Measurements from ENCODE around the gene NCOR2.

Gene NCOR2

DNA sequence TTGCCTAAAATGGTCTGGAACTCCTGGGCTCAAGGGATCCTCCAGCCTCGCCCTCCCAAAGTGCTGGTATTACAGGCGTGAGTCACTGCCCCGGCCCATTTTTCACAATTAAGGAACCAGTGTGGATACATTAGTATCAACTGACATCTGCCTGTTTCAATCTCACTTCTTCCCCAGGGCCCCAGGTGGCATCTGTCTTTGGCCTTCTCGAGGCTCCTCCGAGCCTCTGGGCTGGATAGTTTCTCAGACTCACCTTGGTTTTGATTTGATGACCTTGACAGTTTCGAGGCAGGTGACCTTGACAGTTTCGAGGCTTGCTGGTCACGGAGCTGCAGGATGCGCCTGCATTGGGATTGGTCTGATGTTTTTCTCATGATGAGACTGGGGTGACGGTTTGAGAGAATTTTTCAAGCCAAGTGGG lies 41.0 kb upstream of the NCOR2 start:
- no peaks in the 10 kb centered on the region for H3K36me3 ChIP-seq (ENCODE audit: insufficient read depth, low read length)
- peaks cover 29% of the 10 kb centered on the region for H3K4me1 ChIP-seq (ENCODE audit: insufficient read depth, low read length)
- H3K4me3 ChIP-seq (ENCODE audit: low read depth in 1 of 2, low read length in 2 of 2), result no peak overlapping the region
- no peaks in the 10 kb centered on the region for H3K27me3 ChIP-seq (ENCODE audit: control insufficient read depth in 1 of 2, insufficient read depth in 2 of 2, low read length in 2 of 2)
- H3K27ac ChIP-seq (ENCODE audit: low read depth, low read length), result peak overlapping the region; percentile 31
- no peaks in the 10 kb centered on the region for H3K9me3 ChIP-seq (ENCODE audit: low read length)
- H3K9ac ChIP-seq (ENCODE audit: low read length), result no peak overlapping the region

DNA sequence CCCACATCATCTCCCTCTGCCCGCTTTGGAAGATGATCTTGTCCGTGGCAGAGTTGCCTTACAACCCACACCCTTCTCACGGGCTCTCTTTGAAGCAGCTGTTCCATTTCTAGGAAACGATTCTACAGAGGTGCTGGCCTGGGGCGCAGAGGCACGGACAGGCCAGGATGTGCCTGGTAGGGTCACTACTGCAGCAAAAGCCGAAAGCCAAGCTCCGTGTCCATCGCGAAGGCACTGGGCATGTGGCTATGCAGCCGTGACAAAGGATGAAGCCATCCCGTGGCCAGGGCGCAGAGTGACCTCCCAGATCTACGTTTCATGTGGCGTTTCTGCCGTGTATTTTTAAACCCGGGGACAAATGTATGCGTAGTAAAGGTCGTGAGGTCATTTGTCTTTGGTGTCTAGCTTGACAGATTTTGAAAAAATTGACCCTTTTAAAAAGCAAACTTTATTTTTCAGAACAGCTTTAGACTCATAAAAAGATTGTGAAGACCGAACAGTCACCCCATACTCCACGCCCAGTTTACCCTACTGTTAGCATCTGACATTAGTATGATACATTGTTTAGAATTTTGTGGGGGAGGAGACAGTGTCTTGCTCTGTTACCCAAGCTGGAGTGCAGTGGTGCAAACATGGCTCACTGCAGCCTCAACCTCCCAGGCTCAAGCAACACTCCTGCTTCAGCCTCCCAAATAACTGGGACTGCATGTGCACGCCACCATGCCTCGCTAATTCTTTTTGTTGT lies 40.4 kb upstream of the NCOR2 start:
- H3K9me3 ChIP-seq (ENCODE audit: low read length), result no peaks in the 10 kb centered on the region
- no peaks in the 10 kb centered on the region for H3K36me3 ChIP-seq (ENCODE audit: insufficient read depth, low read length)
- H3K4me3 ChIP-seq (ENCODE audit: low read depth in 1 of 2, low read length in 2 of 2), result no peak overlapping the region
- peaks cover 32% of the 10 kb centered on the region for H3K4me1 ChIP-seq (ENCODE audit: insufficient read depth, low read length)
- no peak overlapping the region for H3K9ac ChIP-seq (ENCODE audit: low read length)
- H3K27ac ChIP-seq (ENCODE audit: low read depth, low read length), result no peak overlapping the region
- no peaks in the 10 kb centered on the region for H3K27me3 ChIP-seq (ENCODE audit: control insufficient read depth in 1 of 2, insufficient read depth in 2 of 2, low read length in 2 of 2)

DNA sequence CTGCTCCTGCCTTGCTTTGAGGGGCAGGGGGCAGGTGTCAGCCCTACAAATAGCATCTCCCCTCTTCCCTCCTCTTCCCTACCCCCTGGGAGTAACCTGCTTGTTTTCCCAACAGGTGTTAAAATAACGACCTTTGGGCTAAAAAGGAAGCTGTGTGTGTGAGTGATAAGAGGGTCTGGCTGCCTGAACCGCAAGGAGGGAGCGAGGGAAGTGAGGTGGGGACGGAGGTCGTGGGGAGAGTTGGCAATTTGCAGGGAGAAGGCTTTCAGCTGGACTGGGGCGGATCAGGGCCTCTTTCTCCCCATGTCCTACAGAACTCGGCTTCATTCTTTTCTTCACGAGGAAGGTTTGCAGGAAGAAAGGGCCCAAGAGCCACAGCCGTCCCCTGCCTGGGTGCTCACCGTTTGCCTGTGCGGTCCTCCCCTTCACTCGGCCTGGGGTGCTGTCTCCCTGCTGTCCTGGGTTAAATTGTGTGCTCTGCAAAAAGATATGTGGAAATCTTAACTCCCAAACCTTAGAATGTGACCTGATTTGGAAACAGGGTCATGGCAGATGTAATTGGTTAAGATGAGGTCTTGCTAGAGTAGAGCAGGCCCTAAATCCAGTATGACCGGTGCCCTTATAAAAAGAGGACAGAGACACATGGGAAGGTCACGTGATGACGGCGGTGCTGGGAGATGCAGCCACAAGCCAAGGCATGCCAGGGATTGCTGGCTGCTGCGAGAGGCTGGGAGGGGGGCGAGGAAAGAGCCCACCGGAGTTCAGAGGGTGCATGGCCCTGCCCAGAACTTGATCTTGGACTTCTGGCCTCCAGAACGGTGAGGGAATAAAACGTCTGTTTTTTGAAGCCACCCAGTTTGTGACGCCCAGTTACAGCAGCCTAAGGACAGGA lies 38.7 kb upstream of the NCOR2 start:
- no peaks in the 10 kb centered on the region for H3K36me3 ChIP-seq (ENCODE audit: insufficient read depth, low read length)
- H3K9me3 ChIP-seq (ENCODE audit: low read length), result no peaks in the 10 kb centered on the region
- H3K4me1 ChIP-seq (ENCODE audit: insufficient read depth, low read length), result peaks cover 32% of the 10 kb centered on the region
- H3K27ac ChIP-seq (ENCODE audit: low read depth, low read length), result no peak overlapping the region
- H3K27me3 ChIP-seq (ENCODE audit: control insufficient read depth in 1 of 2, insufficient read depth in 2 of 2, low read length in 2 of 2), result no peaks in the 10 kb centered on the region
- H3K9ac ChIP-seq (ENCODE audit: low read length), result no peak overlapping the region
- no peak overlapping the region for H3K4me3 ChIP-seq (ENCODE audit: low read depth in 1 of 2, low read length in 2 of 2)

DNA sequence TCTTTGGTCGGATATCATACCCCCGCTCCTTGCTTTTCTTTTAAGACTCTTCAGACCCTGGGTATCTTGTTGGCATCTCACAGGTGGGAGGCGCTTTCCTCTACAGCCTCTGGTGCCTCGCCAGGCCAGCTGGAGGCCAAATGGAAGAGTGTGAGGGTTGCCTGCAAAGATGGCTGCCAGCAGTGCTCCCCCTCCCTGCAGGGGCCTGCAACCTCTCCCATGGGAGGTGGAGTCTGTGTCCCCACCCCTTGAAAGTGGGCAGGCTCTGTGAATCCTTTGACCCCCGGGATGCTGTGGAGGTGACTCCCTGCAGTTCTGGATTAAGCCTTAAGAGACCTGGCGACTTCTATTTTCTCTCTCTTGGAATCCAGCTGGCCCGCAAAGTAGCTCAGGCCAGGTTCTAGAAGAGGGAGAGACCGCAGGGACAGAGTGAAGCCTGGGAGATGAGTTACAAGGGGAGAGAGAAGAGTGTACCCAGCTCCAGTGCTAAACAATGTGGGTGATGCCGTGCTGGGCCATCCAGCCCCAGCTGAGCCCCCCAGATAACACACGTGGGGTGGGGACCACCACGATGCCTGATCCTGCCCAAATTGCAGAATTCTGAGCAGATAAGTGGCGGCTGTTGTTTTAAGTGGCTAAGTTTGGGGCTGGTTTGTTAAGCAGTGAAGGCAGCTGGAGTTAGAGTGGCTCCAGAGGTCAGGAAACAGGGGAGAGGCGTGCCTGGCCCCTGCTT lies 37.9 kb upstream of the NCOR2 start:
- no peak overlapping the region for H3K4me3 ChIP-seq (ENCODE audit: low read depth in 1 of 2, low read length in 2 of 2)
- H3K27ac ChIP-seq (ENCODE audit: low read depth, low read length), result no peak overlapping the region
- H3K9ac ChIP-seq (ENCODE audit: low read length), result no peak overlapping the region
- peaks cover 32% of the 10 kb centered on the region for H3K4me1 ChIP-seq (ENCODE audit: insufficient read depth, low read length)
- H3K9me3 ChIP-seq (ENCODE audit: low read length), result no peaks in the 10 kb centered on the region
- no peaks in the 10 kb centered on the region for H3K36me3 ChIP-seq (ENCODE audit: insufficient read depth, low read length)
- no peaks in the 10 kb centered on the region for H3K27me3 ChIP-seq (ENCODE audit: control insufficient read depth in 1 of 2, insufficient read depth in 2 of 2, low read length in 2 of 2)

DNA sequence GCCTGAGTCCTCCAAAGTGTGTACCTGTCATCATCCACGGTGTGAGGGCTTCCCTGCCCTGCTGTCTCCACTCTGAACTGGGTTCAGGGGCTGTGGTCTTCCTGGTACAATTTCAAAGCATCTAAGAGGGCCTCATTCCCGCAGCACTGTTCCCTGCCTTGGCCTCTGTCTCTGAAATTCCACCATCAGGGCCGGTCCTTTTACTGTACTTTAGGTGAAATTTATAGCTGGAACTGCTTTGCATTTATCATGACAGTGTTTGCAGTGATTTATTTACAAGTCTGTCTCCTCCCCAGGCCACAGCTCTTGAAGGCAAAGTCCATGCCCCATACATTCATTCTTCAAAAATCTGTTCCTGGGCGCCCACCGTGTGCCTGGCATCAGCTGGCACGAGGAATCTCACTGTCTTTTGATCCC lies 36.9 kb upstream of the NCOR2 start:
- H3K4me1 ChIP-seq (ENCODE audit: insufficient read depth, low read length), result peaks cover 26% of the 10 kb centered on the region
- no peaks in the 10 kb centered on the region for H3K36me3 ChIP-seq (ENCODE audit: insufficient read depth, low read length)
- peak overlapping the region; percentile 67 for H3K27ac ChIP-seq (ENCODE audit: low read depth, low read length)
- H3K27me3 ChIP-seq (ENCODE audit: control insufficient read depth in 1 of 2, insufficient read depth in 2 of 2, low read length in 2 of 2), result no peaks in the 10 kb centered on the region
- H3K9me3 ChIP-seq (ENCODE audit: low read length), result no peaks in the 10 kb centered on the region
- H3K4me3 ChIP-seq (ENCODE audit: low read depth in 1 of 2, low read length in 2 of 2), result no peak overlapping the region
- H3K9ac ChIP-seq (ENCODE audit: low read length), result no peak overlapping the region

DNA sequence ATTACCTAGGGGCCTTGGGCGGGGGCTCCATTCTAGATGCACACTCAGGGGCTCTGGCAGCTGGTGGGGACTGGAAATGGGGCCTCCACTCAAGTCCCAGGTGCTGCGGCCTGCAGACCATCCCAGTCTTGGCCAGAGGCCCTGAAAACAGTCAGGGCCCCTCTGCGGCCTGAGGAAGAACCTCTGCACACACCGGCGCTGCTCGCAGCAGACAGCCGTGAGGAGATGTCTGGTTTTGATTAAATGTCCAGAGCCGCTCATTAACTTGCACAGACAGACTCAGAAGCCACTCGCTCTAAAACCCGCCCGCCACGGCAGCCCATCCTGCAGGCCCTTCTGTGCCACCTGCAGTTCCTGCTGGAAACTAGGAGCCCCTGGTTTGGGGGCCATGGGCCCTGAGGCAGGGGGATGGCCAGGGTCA lies 36.4 kb upstream of the NCOR2 start:
- H3K27ac ChIP-seq (ENCODE audit: low read depth, low read length), result peak overlapping the region; percentile 67
- H3K4me1 ChIP-seq (ENCODE audit: insufficient read depth, low read length), result peaks cover 23% of the 10 kb centered on the region
- no peak overlapping the region for H3K4me3 ChIP-seq (ENCODE audit: low read depth in 1 of 2, low read length in 2 of 2)
- no peaks in the 10 kb centered on the region for H3K36me3 ChIP-seq (ENCODE audit: insufficient read depth, low read length)
- H3K27me3 ChIP-seq (ENCODE audit: control insufficient read depth in 1 of 2, insufficient read depth in 2 of 2, low read length in 2 of 2), result no peaks in the 10 kb centered on the region
- no peaks in the 10 kb centered on the region for H3K9me3 ChIP-seq (ENCODE audit: low read length)
- H3K9ac ChIP-seq (ENCODE audit: low read length), result no peak overlapping the region

DNA sequence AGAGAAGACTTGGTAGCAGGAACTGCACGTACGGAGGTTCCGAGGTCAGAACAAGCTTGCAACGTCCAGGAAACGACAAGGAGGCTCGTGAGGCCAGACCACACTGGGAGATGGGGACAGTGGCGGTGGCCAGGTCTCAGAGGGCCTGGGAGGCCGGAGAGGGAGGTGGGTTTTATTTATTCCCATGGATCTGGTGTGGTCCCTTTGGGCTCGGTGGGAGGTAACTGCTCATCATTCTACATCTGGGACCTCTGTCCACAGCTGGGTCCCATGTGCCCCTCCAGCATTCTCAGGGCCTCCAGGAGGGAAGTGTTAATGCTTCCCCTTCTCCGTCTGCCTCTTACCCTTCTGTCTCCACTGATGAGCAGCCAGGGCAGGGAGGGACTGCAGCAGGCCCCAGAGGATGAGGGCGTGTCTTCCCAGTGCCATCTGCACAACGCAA lies 35.7 kb upstream of the NCOR2 start:
- no peaks in the 10 kb centered on the region for H3K9me3 ChIP-seq (ENCODE audit: low read length)
- H3K27me3 ChIP-seq (ENCODE audit: control insufficient read depth in 1 of 2, insufficient read depth in 2 of 2, low read length in 2 of 2), result no peaks in the 10 kb centered on the region
- H3K4me3 ChIP-seq (ENCODE audit: low read depth in 1 of 2, low read length in 2 of 2), result no peak overlapping the region
- no peak overlapping the region for H3K9ac ChIP-seq (ENCODE audit: low read length)
- no peaks in the 10 kb centered on the region for H3K36me3 ChIP-seq (ENCODE audit: insufficient read depth, low read length)
- peaks cover 18% of the 10 kb centered on the region for H3K4me1 ChIP-seq (ENCODE audit: insufficient read depth, low read length)
- H3K27ac ChIP-seq (ENCODE audit: low read depth, low read length), result no peak overlapping the region

DNA sequence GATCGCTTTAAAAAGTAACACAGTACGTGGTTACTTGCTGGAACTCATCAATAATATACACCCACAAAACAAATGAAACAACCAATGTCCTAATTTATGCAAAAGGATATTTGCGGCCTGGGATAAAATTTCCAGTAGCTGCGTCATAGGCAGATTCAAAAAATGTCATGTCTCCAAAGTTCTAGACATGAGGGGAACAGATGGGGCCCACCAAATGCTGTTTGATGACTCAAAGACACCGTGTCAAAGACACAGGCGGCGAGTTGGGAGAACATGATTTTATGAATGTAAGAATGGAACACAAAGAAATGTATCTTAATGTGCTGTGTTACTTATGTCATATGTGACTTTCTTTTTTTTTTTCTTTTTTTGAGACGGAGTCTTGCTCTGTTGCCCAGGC lies 34.3 kb upstream of the NCOR2 start:
- H3K36me3 ChIP-seq (ENCODE audit: insufficient read depth, low read length), result no peaks in the 10 kb centered on the region

DNA sequence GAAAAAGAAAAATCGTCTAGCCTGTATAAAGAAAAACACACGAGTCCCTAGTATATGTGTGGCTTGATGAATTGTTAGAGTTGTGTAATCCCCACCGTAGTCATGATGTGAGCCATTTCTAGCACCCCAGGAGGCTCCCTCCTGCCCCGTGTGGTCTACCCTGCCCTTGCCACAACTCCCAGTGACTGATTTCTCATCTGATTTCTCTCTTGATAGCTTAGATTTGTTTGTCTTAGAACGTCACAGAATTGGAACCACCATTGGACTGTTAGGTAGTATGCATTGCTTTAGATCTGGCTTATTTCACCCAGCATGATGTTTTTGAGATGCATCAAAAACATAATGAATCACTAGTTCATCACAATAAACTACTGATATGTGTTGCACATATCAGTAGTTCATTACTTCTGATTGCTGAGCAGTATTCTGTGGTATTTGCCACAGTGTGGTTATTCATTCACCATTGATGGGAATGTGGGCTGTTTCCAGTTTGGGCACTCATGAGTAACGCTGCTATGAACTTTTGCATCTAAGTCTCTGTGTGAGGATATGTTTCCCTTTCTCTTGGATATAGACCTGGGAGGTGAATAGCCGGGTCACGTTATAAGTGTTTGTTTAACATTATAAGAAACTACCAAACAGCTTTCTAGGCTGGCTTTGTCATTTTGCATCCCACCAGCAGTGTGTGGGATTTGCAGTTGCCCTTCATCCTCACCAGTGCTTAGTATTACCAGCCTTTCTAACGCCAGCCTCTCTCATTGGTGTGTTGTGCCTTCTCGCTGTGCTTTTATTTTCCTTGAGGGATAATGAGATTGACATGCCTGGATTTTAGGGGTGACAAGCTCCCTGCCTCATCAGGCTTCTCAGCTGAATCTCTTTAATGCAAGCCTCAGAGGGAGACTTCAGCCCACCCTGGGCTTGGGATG lies 31.9 kb upstream of the NCOR2 start:
- Histone ChIP-seq H3K9ac (ENCODE audit: low read length) (no peak overlapping the region), H3K27ac (ENCODE audit: low read depth, low read length) (no peak overlapping the region), H3K9me3 (ENCODE audit: low read length) (no peaks in the 10 kb centered on the region), H3K27me3 (ENCODE audit: control insufficient read depth in 1 of 2, insufficient read depth in 2 of 2, low read length in 2 of 2) (no peaks in the 10 kb centered on the region), H3K36me3 (ENCODE audit: insufficient read depth, low read length) (no peaks in the 10 kb centered on the region), H3K4me1 (ENCODE audit: insufficient read depth, low read length) (peaks cover 11% of the 10 kb centered on the region), H3K4me3 (ENCODE audit: low read depth in 1 of 2, low read length in 2 of 2) (no peak overlapping the region)

More for the DNA sequence above, 34.3 kb upstream of the NCOR2 start:
- no peak overlapping the region for H3K4me3 ChIP-seq (ENCODE audit: low read depth in 1 of 2, low read length in 2 of 2)
- no peaks in the 10 kb centered on the region for H3K9me3 ChIP-seq (ENCODE audit: low read length)
- H3K27me3 ChIP-seq (ENCODE audit: control insufficient read depth in 1 of 2, insufficient read depth in 2 of 2, low read length in 2 of 2), result no peaks in the 10 kb centered on the region
- no peak overlapping the region for H3K27ac ChIP-seq (ENCODE audit: low read depth, low read length)
- H3K4me1 ChIP-seq (ENCODE audit: insufficient read depth, low read length), result peaks cover 18% of the 10 kb centered on the region
- H3K9ac ChIP-seq (ENCODE audit: low read length), result no peak overlapping the region

DNA sequence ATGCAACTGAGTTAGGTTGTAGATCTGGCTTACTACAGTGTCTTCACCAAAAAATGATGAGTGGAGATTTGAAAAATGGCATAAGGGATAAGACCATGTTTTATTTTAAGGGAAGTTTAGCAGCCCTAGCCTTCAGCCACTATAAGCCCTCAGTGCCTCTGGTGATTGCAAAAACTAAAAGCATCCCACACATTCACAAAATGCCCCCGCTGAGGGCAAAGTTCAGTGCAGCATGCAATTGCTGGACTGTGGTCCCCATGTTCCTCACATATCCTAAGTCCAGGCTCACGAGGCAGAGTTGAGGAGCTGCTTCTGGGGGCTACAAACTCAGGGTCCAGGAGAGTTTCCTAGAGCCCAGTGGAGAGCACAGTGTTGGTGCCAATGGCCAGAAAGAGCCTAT lies 29.6 kb upstream of the NCOR2 start:
- Histone ChIP-seq H3K9ac (ENCODE audit: low read length) (no peak overlapping the region), H3K4me3 (ENCODE audit: low read depth in 1 of 2, low read length in 2 of 2) (no peak overlapping the region), H3K9me3 (ENCODE audit: low read length) (no peaks in the 10 kb centered on the region), H3K4me1 (ENCODE audit: insufficient read depth, low read length) (no peaks in the 10 kb centered on the region), H3K27me3 (ENCODE audit: control insufficient read depth in 1 of 2, insufficient read depth in 2 of 2, low read length in 2 of 2) (no peaks in the 10 kb centered on the region), H3K36me3 (ENCODE audit: insufficient read depth, low read length) (no peaks in the 10 kb centered on the region), H3K27ac (ENCODE audit: low read depth, low read length) (no peak overlapping the region)

Measured in muscle layer of colon (tissue), 2 donors.